Suprapubic skin (tissue), 4 donors: ENCODE data around the gene LTBP2. TPM values are rescaled to one million over a fixed set of nuclear protein-coding genes. Genes with fewer than 3 reads are reported as not detected.

Experiments used
- DNase-seq, 2 donors: peaks; one replicate each; pipeline ENCODE4 v3.0.0-alpha.2; 2019; ENCODE audit warnings: low spot score in 2 of 2
- H3K27ac ChIP-seq: fragments of 200-600 bp; sonication (generic); one replicate; pipeline ENCODE4 v1.5.1; 2019
- H3K27me3 ChIP-seq: fragments of 200-600 bp; sonication (generic); one replicate; pipeline ENCODE4 v1.5.1; 2019
- H3K36me3 ChIP-seq: fragments of 200-600 bp; sonication (generic); one replicate; pipeline ENCODE4 v1.5.1; 2019
- H3K4me1 ChIP-seq: fragments of 200-600 bp; sonication (generic); one replicate; pipeline ENCODE4 v1.5.1; 2019
- H3K4me3 ChIP-seq: fragments of 200-600 bp; sonication (generic); one replicate; pipeline ENCODE4 v1.5.1; 2019; ENCODE audit warnings: mild to moderate bottlenecking
- H3K9me3 ChIP-seq: fragments of 200-600 bp; sonication (generic); one replicate; pipeline ENCODE4 v1.5.1; 2019
- EP300 ChIP-seq: sonication (generic); formaldehyde crosslinking; IDR thresholded peaks from one replicate; pipeline ENCODE4 v1.6.1; 2017; ENCODE audit warnings: antibody characterized with exemption
- POLR2A ChIP-seq, 2 donors: fragments of 450-650 bp; IDR thresholded peaks; one replicate each; pipeline ENCODE4 v1.6.1; 2017; ENCODE audit warnings: antibody characterized with exemption in 2 of 2, mild to moderate bottlenecking in 2 of 2, moderate library complexity in 2 of 2
- POLR2AphosphoS5 ChIP-seq, 3 donors: sonication (generic); formaldehyde crosslinking; IDR thresholded peaks; one replicate each; pipeline ENCODE4 v1.6.1; 2017; ENCODE audit warnings: antibody characterized with exemption in 3 of 3
- WGBS: methylation state at CpG from one replicate; pipeline ENCODE4 v1.1.5; 2018; 5-methylcytosine and 5-hydroxymethylcytosine counted together
- total RNA-seq, 4 donors: library from RNA; depleted of rRNA; stranded (reverse); fragments of >200 nt; gene quantifications; one replicate each; pipeline ENCODE4 v1.1.0, GENCODE V29; 2016
- TF ChIP-seq, protein P1 (sequence below), 2 donors: fragments of 200-600 bp in 1 of 2; fragments of 450-650 bp in 1 of 2; sonication (generic) in 1 of 2; IDR thresholded peaks; one replicate each; pipeline ENCODE4 v1.5.1; 2016 to 2019; ENCODE audit warnings: antibody characterized with exemption in 2 of 2, mild to moderate bottlenecking in 1 of 2, moderate library complexity in 1 of 2

LTBP2 gene
- total RNA-seq, 4 donors from 2014 or later, result 19.6 to 36.0 (median 26.2) TPM

- DNase-seq, result no peak
- Histone ChIP-seq H3K36me3 (peaks cover 12% of the 10 kb centered on the region), H3K4me1 (peaks cover 4% of the 10 kb centered on the region), H3K9me3 (no peaks in the 10 kb centered on the region), H3K4me3 (no peak overlapping the region), H3K27me3 (no peaks in the 10 kb centered on the region), H3K27ac (no peak overlapping the region)
- TF ChIP-seq POLR2AphosphoS5 (IDR thresholded peaks at IDR 0.05) (no peak), POLR2A (IDR thresholded peaks at IDR 0.05) (no peak), EP300 (no peak)
- TF ChIP-seq, protein P1, sequence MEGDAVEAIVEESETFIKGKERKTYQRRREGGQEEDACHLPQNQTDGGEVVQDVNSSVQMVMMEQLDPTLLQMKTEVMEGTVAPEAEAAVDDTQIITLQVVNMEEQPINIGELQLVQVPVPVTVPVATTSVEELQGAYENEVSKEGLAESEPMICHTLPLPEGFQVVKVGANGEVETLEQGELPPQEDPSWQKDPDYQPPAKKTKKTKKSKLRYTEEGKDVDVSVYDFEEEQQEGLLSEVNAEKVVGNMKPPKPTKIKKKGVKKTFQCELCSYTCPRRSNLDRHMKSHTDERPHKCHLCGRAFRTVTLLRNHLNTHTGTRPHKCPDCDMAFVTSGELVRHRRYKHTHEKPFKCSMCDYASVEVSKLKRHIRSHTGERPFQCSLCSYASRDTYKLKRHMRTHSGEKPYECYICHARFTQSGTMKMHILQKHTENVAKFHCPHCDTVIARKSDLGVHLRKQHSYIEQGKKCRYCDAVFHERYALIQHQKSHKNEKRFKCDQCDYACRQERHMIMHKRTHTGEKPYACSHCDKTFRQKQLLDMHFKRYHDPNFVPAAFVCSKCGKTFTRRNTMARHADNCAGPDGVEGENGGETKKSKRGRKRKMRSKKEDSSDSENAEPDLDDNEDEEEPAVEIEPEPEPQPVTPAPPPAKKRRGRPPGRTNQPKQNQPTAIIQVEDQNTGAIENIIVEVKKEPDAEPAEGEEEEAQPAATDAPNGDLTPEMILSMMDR (IDR thresholded peaks at IDR 0.05), result no peak
- WGBS, result 78% methylated on average over 6 of the region's 6 CpGs
These were observed 92.5 kb downstream of the LTBP2 start for GRCh38 chr14:74519316-74520074.

DNA sequence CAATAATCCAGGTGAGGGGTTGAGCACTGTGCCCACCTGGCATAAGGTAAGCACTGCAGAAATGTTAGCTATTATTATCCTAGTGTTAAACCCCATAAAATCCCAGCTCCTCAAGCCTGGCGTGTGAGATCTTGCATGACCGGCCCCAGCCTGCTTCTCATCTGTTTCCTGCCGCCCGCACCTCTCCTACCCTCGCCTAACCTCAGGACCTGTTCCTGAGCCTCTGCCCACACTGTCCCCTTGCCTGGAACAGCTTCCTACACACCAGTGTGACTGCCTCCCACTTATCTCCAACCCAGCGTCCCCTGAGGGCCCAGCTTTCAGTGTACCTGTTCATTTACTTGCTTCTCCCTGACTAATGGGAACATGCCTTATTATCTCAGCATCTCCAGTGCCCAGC is 93.8 kb downstream of the LTBP2 start:
- 43% methylated on average over 6 of the region's 6 CpGs for WGBS
- H3K36me3 ChIP-seq, result peaks cover 12% of the 10 kb centered on the region
- H3K9me3 ChIP-seq, result no peaks in the 10 kb centered on the region
- peaks cover 9% of the 10 kb centered on the region for H3K4me1 ChIP-seq
- DNase-seq, result no peak
- H3K27ac ChIP-seq, result no peak overlapping the region
- H3K27me3 ChIP-seq, result no peaks in the 10 kb centered on the region
- H3K4me3 ChIP-seq, result no peak overlapping the region
- TF ChIP-seq, protein P1 (IDR thresholded peaks at IDR 0.05), result no peak
- TF ChIP-seq POLR2AphosphoS5 (IDR thresholded peaks at IDR 0.05), result no peak
- TF ChIP-seq POLR2A (IDR thresholded peaks at IDR 0.05), result no peak
- no peak for TF ChIP-seq EP300

- 58% methylated on average over 4 of the region's 4 CpGs for WGBS
- no peak overlapping the region for H3K4me3 ChIP-seq
- no peaks in the 10 kb centered on the region for H3K27me3 ChIP-seq
- DNase-seq, result no peak
- TF ChIP-seq, protein P1 (IDR thresholded peaks at IDR 0.05), result no peak
- TF ChIP-seq POLR2AphosphoS5 (IDR thresholded peaks at IDR 0.05) (no peak), EP300 (no peak), POLR2A (IDR thresholded peaks at IDR 0.05) (no peak)
- H3K36me3 ChIP-seq, result peaks cover 11% of the 10 kb centered on the region
- H3K9me3 ChIP-seq, result no peaks in the 10 kb centered on the region
- no peak overlapping the region for H3K27ac ChIP-seq
- H3K4me1 ChIP-seq, result peaks cover 9% of the 10 kb centered on the region
These were observed 94.3 kb downstream of the LTBP2 start for GRCh38 chr14:74517731-74518130.

- no peak for DNase-seq
- no peak overlapping the region for H3K4me3 ChIP-seq
- no peak overlapping the region for H3K27ac ChIP-seq
- H3K4me1 ChIP-seq, result peaks cover 9% of the 10 kb centered on the region
- TF ChIP-seq EP300 (no peak), POLR2A (IDR thresholded peaks at IDR 0.05) (no peak), POLR2AphosphoS5 (IDR thresholded peaks at IDR 0.05) (no peak)
- TF ChIP-seq, protein P1 (IDR thresholded peaks at IDR 0.05), result no peak
- peaks cover 6% of the 10 kb centered on the region for H3K36me3 ChIP-seq
- no peaks in the 10 kb centered on the region for H3K27me3 ChIP-seq
- 83% methylated on average over 12 of the region's 12 CpGs for WGBS
- no peaks in the 10 kb centered on the region for H3K9me3 ChIP-seq
These were observed 95.4 kb downstream of the LTBP2 start for GRCh38 chr14:74516451-74517160.

DNA sequence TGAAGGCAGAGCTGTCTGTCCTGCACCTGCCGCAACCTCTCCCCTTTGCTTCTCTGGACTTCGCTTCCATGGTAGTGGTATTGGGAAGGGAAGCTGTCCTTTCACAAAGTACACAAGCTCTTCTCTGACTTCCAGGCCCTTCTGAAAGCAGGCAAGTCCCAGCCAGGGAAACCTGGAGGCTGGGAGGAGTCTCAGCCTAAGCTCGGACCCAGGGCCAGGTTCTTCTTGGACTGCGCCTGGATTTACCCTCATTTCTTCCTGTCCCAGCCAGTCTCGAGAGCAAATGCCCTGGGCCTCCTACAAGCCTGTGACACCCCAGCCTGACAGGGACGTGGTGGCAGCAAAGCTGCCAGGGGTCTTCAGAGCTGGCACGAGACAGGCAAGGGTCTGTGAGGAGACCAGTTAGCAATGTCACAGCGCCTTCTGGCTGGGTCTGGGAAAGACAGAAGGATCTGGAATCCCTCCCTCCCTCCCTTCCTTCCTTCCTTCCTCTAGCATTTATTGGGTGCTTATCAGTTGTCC is 96.1 kb downstream of the LTBP2 start:
- Histone ChIP-seq H3K27ac (no peak overlapping the region), H3K4me3 (no peak overlapping the region), H3K4me1 (peaks cover 11% of the 10 kb centered on the region), H3K36me3 (peaks cover 3% of the 10 kb centered on the region), H3K27me3 (no peaks in the 10 kb centered on the region), H3K9me3 (no peaks in the 10 kb centered on the region)
- TF ChIP-seq EP300, result no peak
- no peak for TF ChIP-seq POLR2A (IDR thresholded peaks at IDR 0.05)
- TF ChIP-seq POLR2AphosphoS5 (IDR thresholded peaks at IDR 0.05), result no peak
- TF ChIP-seq, protein P1 (IDR thresholded peaks at IDR 0.05), result no peak
- whole genome bisulfite sequencing, result 94% methylated on average over 8 of the region's 8 CpGs
- DNase-seq, result no peak
